Measurements from ENCODE around the gene ASB4.
"Not testable (repeated sequence)": the region's sequence is repeated elsewhere in the genome, so short reads cannot be mapped to it uniquely, and the experiment has no call there.

Gene ASB4

GRCh38 chr7:95479992-95480624, 5.6 kb upstream of the ASB4 start:
- no peak for DNase-seq (ENCODE audit: low spot score)

- no peak for DNase-seq (ENCODE audit: low spot score)
Measured at GRCh38 chr7:95481271-95482165, 4.2 kb upstream of the ASB4 start.

- DNase-seq (ENCODE audit: low spot score): no peak
Measured at GRCh38 chr7:95482424-95482823, 3.3 kb upstream of the ASB4 start.

- no peak for DNase-seq (ENCODE audit: low spot score)
Measured at GRCh38 chr7:95490231-95490762, 4.6 kb downstream of the ASB4 start.

- no peak for DNase-seq (ENCODE audit: low spot score)
Measured at GRCh38 chr7:95491201-95491600, 5.5 kb downstream of the ASB4 start.

- DNase-seq (ENCODE audit: low spot score): no peak
Measured at GRCh38 chr7:95491634-95492314, 6.0 kb downstream of the ASB4 start.

GRCh38 chr7:95493247-95493646, 7.5 kb downstream of the ASB4 start:
- no peak for DNase-seq (ENCODE audit: low spot score)

GRCh38 chr7:95493844-95494243, 8.1 kb downstream of the ASB4 start:
- no peak for DNase-seq (ENCODE audit: low spot score)

GRCh38 chr7:95501261-95501832, 15.6 kb downstream of the ASB4 start:
- DNase-seq (ENCODE audit: low spot score): no peak

- DNase-seq (ENCODE audit: low spot score): no peak
Measured at GRCh38 chr7:95502403-95502802, 16.7 kb downstream of the ASB4 start.

- no peak for DNase-seq (ENCODE audit: low spot score)
Measured at GRCh38 chr7:95503271-95504131, 17.8 kb downstream of the ASB4 start.

- not testable (repeated sequence) for DNase-seq (ENCODE audit: low spot score)
Measured at GRCh38 chr7:95504132-95504588, 18.4 kb downstream of the ASB4 start.

- DNase-seq (ENCODE audit: low spot score): no peak
Measured at GRCh38 chr7:95508780-95509179, 23.0 kb downstream of the ASB4 start.

- no peak for DNase-seq (ENCODE audit: low spot score)
Measured at GRCh38 chr7:95509199-95509598, 23.5 kb downstream of the ASB4 start.

GRCh38 chr7:95511716-95512260, 26.0 kb downstream of the ASB4 start:
- DNase-seq (ENCODE audit: low spot score): peak; percentile 72

GRCh38 chr7:95517458-95517857, 31.7 kb downstream of the ASB4 start:
- no peak for DNase-seq (ENCODE audit: low spot score)

- DNase-seq (ENCODE audit: low spot score): no peak
Measured at GRCh38 chr7:95517870-95518269, 32.1 kb downstream of the ASB4 start.

GRCh38 chr7:95520136-95520535, 34.4 kb downstream of the ASB4 start:
- no peak for DNase-seq (ENCODE audit: low spot score)

GRCh38 chr7:95525503-95525902, 39.8 kb downstream of the ASB4 start:
- no peak for DNase-seq (ENCODE audit: low spot score)

GRCh38 chr7:95526128-95526738, 40.5 kb downstream of the ASB4 start:
- no peak for DNase-seq (ENCODE audit: low spot score)
